Spleen (tissue), 11 donors: Measurements from ENCODE around the gene WLS. TPM values are rescaled to one million over a fixed set of nuclear protein-coding genes. Genes with fewer than 3 reads are reported as not detected.

ENCODE experiments used
- DNase-seq: peaks from one replicate; pipeline ENCODE4 v3.0.0-alpha.2; 2020
- H3K27ac ChIP-seq, 8 donors: fragments of 200-600 bp; sonication (generic) in 7 of 8; 1 replicate in 4 of 8; 2 replicates in 4 of 8; pipeline versions ENCODE4 v1.5.0 to v1.8.0; 2016 to 2021; ENCODE audit warnings: inconsistent platforms in 4 of 8, mild to moderate bottlenecking in 4 of 8, moderate library complexity in 1 of 8
- H3K27me3 ChIP-seq, 7 donors: fragments of 200-600 bp; sonication (generic) in 6 of 7; replicated peaks in 1 of 7; 1 replicate in 4 of 7; 2 replicates in 3 of 7; pipeline versions ENCODE4 v1.5.0 to v1.8.0; 2016 to 2021; ENCODE audit warnings: inconsistent platforms in 3 of 7, mild to moderate bottlenecking in 1 of 7
- H3K36me3 ChIP-seq, 6 donors: fragments of 200-600 bp; sonication (generic) in 5 of 6; 1 replicate in 4 of 6; 2 replicates in 2 of 6; pipeline versions ENCODE4 v1.5.0 to v1.8.0; 2016 to 2021; ENCODE audit warnings: inconsistent platforms in 2 of 6
- H3K4me1 ChIP-seq, 6 donors: fragments of 200-600 bp; sonication (generic) in 5 of 6; 1 replicate in 3 of 6; 2 replicates in 3 of 6; pipeline versions ENCODE4 v1.5.0 to v1.8.0; 2016 to 2021; ENCODE audit warnings: inconsistent platforms in 3 of 6
- H3K4me3 ChIP-seq, 8 donors: fragments of 200-600 bp; sonication (generic) in 7 of 8; 1 replicate in 4 of 8; 2 replicates in 4 of 8; pipeline versions ENCODE4 v1.5.0 to v1.8.0; 2016 to 2021; ENCODE audit warnings: inconsistent platforms in 4 of 8, mild to moderate bottlenecking in 4 of 8, moderate library complexity in 2 of 8
- H3K9me3 ChIP-seq, 8 donors: fragments of 200-600 bp; sonication (generic) in 7 of 8; 1 replicate in 4 of 8; 2 replicates in 4 of 8; pipeline versions ENCODE4 v1.5.0 to v1.8.0; 2016 to 2021; ENCODE audit warnings: inconsistent platforms in 4 of 8
- POLR2A ChIP-seq, 3 donors: fragments of 450-650 bp; IDR thresholded peaks; one replicate each; pipeline ENCODE4 v1.5.1; 2017; ENCODE audit warnings: antibody characterized with exemption in 3 of 3, mild to moderate bottlenecking in 1 of 3
- POLR2AphosphoS5 ChIP-seq, 3 donors: sonication (generic); formaldehyde crosslinking; IDR thresholded peaks; one replicate each; pipeline ENCODE4 v1.5.1; 2017; ENCODE audit warnings: antibody characterized with exemption in 3 of 3
- WGBS, 5 donors: extraction: QIAGEN DNeasy Blood & Tissue Kit in 3 of 5; methylation state at CpG; one replicate each; pipeline versions ENCODE4 v1.1.5 to v1.1.7; 2013 to 2018; 5-methylcytosine and 5-hydroxymethylcytosine counted together
- intact Hi-C: fragments of 100-400 bp; cut with DNase I; formaldehyde crosslinking; loops from one replicate; pipeline ENCODE4 v1.15.0; 2023; ENCODE audit warnings: low total_unique reads
- polyA plus RNA-seq, 3 donors: library from polyadenylated mRNA; stranded (reverse); fragments of 200-250 nt; gene quantifications; one replicate each; pipeline ENCODE4 v1.2.1, GENCODE V29; 2013
- total RNA-seq, 7 donors: library from RNA; depleted of rRNA in 3 of 7; stranded (reverse); fragments of >200 nt in 3 of 7; fragmentation: NEBNext Ultra II Directional in 4 of 7; extraction: Animal tissue kit (Norgen Biotek cat#: 25700) in 4 of 7; gene quantifications; one replicate each; pipeline versions ENCODE4 v1.1.0 to v1.2.1, GENCODE V29; 2016 to 2021
- TF ChIP-seq, protein P1 (sequence below), 11 experiments: fragments of 200-600 bp in 7 of 11; fragments of 450-650 bp in 4 of 11; sonication (generic) in 4 of 11; IDR thresholded peaks in 8 of 11; conservative IDR thresholded peaks in 3 of 11; 1 replicate in 7 of 11; 2 replicates in 4 of 11; pipeline versions ENCODE4 v1.4.0 to v1.8.0; 2016 to 2021; ENCODE audit warnings: antibody characterized with exemption in 11 of 11, inconsistent platforms in 4 of 11, mild to moderate bottlenecking in 1 of 11
- donor health status: healthy with polysubstance abuse.
- donor health status: DM: no; HTN: no; CAD: no; lungs with moderate emphysema.
- donor health status: DM: no; HTN: no; CAD: no.
- donor health status: Bipolar disorder and iron deficiency.
- donor health status: healthy.
- donor health status: DM: no; HTN: no; CAD: no.
- donor health status: DM: yes; HTN: yes; CAD: no.

WLS gene
- total and polyA plus RNA-seq, 10 donors, result 5.6 to 67.2 (median 53.2) TPM

DNA sequence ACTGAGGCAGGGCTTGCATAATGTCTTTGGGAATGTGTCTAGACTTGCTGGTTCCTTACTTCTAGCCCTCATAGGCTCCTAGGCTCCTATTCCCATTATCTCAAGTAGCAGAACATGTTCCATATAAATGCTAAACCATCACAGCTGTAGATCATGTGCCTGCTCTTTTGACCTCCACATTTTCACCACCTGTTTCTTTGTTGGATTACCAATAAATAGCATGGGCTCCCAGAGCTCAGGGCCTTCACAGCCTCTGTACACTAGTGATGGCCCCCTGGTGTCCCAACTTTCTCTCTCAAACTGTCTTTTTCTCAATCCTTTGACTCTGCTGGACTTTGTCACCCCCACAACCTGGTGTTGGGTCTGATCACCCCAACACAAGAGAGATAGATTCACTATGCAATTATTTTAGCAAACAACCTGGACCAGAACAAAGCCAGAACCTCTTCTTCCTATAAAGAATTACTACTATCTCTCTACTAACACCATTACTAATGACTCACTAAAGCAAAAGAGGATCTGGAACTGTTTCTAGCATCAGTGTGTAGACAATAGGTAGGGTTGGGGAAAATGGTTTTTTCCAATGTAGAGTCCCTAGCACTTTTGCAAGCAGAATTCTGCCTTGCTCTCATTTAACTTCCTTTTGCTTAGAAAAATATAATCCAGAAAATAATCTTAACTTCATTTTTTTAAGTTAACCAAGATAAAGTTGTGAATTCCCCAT, 51.7 kb downstream of the WLS start:
- Histone ChIP-seq H3K27ac (no peak overlapping the region), H3K4me1 (peaks cover 0 to 9% (median 0%) of the 10 kb centered on the region in 6 donors), H3K4me3 (no peak overlapping the region), H3K27me3 (no peaks in the 10 kb centered on the region), H3K9me3 (no peaks in the 10 kb centered on the region), H3K36me3 (no peaks in the 10 kb centered on the region)
- intact Hi-C loops, result no loop called here
- no peak for TF ChIP-seq POLR2AphosphoS5 (IDR thresholded peaks at IDR 0.05)
- TF ChIP-seq, protein P1, sequence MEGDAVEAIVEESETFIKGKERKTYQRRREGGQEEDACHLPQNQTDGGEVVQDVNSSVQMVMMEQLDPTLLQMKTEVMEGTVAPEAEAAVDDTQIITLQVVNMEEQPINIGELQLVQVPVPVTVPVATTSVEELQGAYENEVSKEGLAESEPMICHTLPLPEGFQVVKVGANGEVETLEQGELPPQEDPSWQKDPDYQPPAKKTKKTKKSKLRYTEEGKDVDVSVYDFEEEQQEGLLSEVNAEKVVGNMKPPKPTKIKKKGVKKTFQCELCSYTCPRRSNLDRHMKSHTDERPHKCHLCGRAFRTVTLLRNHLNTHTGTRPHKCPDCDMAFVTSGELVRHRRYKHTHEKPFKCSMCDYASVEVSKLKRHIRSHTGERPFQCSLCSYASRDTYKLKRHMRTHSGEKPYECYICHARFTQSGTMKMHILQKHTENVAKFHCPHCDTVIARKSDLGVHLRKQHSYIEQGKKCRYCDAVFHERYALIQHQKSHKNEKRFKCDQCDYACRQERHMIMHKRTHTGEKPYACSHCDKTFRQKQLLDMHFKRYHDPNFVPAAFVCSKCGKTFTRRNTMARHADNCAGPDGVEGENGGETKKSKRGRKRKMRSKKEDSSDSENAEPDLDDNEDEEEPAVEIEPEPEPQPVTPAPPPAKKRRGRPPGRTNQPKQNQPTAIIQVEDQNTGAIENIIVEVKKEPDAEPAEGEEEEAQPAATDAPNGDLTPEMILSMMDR (IDR thresholded peaks at IDR 0.05 in 8 of 11, conservative IDR thresholded peaks at IDR 0.05 in 3 of 11), result no peak
- TF ChIP-seq POLR2A (IDR thresholded peaks at IDR 0.05), result no peak
- DNase-seq, result no peak

- DNase-seq, result no peak
- no peak for TF ChIP-seq POLR2AphosphoS5 (IDR thresholded peaks at IDR 0.05)
- TF ChIP-seq POLR2A (IDR thresholded peaks at IDR 0.05), result no peak
- TF ChIP-seq, protein P1 (IDR thresholded peaks at IDR 0.05 in 8 of 11, conservative IDR thresholded peaks at IDR 0.05 in 3 of 11), result no peak
- no peaks in the 10 kb centered on the region for H3K36me3 ChIP-seq
- no peak overlapping the region for H3K27ac ChIP-seq
- H3K4me1 ChIP-seq, result peaks cover 0 to 9% (median 0%) of the 10 kb centered on the region in 6 donors
- intact Hi-C loops, result no loop called here
- H3K4me3 ChIP-seq, result no peak overlapping the region
- H3K9me3 ChIP-seq, result no peaks in the 10 kb centered on the region
- WGBS, 5 donors, result 68 to 79% (median 71%) methylated on average over 4 of the region's 4 CpGs
- H3K27me3 ChIP-seq, result no peaks in the 10 kb centered on the region
Measured at GRCh38 chr1:68178821-68179490, 53.4 kb downstream of the WLS start.

DNA sequence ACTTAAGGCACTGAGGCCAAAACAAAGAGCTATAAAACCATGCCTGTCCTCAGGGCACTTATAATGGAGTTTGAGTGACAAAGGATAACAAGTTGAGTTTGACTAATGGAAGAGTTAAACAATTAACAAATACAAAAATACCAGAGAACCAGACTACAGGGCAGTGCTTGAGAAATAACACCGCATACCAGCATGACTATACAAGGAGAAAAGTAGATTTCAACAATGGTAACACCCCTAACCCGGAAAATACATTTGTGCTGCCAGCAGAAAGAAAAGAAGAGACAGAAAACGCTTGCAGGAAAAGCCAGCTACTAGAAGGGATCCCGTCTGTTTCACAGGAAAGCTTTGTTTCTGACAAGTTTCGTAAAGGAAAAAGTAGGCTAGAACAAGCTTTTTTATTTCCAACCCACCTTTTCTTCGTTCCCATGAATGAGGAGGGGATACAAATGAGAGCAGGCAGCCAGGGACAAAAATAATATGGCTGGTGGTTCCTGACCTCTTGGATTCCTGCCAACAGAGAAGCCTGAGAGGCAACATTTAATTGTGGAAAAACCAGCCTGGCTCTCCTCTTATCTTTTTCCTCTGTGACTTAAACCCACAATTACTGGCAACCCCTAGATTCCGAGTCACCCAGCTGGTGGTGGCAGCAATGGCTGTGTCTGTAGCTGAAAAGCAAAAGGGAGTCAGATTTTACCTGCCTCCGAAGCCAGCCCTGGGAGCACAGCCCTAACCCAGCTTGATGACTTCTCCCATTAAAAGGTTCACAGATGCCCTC, 56.5 kb downstream of the WLS start:
- 63 to 76% (median 69%) methylated on average over 8 of the region's 8 CpGs for WGBS, 5 donors
- no peaks in the 10 kb centered on the region for H3K36me3 ChIP-seq
- peaks cover 0 to 13% (median 0%) of the 10 kb centered on the region in 6 donors for H3K4me1 ChIP-seq
- TF ChIP-seq, protein P1 (IDR thresholded peaks at IDR 0.05 in 8 of 11, conservative IDR thresholded peaks at IDR 0.05 in 3 of 11), result no peak
- TF ChIP-seq POLR2A (IDR thresholded peaks at IDR 0.05), result no peak
- intact Hi-C loops, result no loop called here
- no peak overlapping the region for H3K4me3 ChIP-seq
- H3K27me3 ChIP-seq, result no peaks in the 10 kb centered on the region
- no peak for DNase-seq
- peaks cover 0 to 8% (median 0%) of the 10 kb centered on the region in 8 donors for H3K9me3 ChIP-seq
- H3K27ac ChIP-seq, result peak overlapping the region in 2 of 8 donors; percentile 15 to 23

DNA sequence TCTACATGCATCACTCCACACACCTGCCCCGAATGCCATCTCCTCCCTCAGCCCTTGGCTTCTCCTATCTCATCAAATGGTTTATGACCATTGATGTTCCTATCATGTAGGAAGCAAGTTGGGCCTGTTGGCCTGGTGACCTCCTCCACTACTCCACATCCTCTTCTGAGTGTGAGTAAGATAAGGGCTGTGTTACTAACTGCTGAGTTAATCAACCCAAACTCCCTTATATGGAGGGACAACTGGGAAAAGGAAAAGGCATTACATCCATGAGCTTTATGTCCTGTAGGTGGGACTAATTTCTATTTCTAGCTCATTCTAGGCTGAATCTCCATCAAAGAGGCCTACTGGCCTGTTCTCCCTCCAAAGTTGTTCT, 57.6 kb downstream of the WLS start:
- H3K27me3 ChIP-seq, result no peaks in the 10 kb centered on the region
- no peak for DNase-seq
- intact Hi-C loops, result no loop called here
- WGBS, 5 donors, result 73 to 87% (median 79%) methylated on average over 1 of the region's 1 CpG
- peaks cover 0 to 8% (median 0%) of the 10 kb centered on the region in 8 donors for H3K9me3 ChIP-seq
- H3K27ac ChIP-seq, result peak overlapping the region in 3 of 8 donors; percentile 3 to 14 (median 13)
- H3K4me1 ChIP-seq, result peaks cover 0 to 13% (median 0%) of the 10 kb centered on the region in 6 donors
- H3K4me3 ChIP-seq, result no peak overlapping the region
- TF ChIP-seq POLR2A (IDR thresholded peaks at IDR 0.05), result no peak
- TF ChIP-seq, protein P1 (IDR thresholded peaks at IDR 0.05 in 8 of 11, conservative IDR thresholded peaks at IDR 0.05 in 3 of 11), result no peak
- TF ChIP-seq POLR2AphosphoS5 (IDR thresholded peaks at IDR 0.05), result no peak
- H3K36me3 ChIP-seq, result no peaks in the 10 kb centered on the region
